ENCODE results near the gene ZNF212. TPM values are rescaled to one million over a fixed set of nuclear protein-coding genes. Genes with fewer than 3 reads are reported as not detected.

ZNF212 gene
- total and polyA plus RNA-seq, 10 donors: 6.7 to 15.0 (median 12.8) TPM

DNA sequence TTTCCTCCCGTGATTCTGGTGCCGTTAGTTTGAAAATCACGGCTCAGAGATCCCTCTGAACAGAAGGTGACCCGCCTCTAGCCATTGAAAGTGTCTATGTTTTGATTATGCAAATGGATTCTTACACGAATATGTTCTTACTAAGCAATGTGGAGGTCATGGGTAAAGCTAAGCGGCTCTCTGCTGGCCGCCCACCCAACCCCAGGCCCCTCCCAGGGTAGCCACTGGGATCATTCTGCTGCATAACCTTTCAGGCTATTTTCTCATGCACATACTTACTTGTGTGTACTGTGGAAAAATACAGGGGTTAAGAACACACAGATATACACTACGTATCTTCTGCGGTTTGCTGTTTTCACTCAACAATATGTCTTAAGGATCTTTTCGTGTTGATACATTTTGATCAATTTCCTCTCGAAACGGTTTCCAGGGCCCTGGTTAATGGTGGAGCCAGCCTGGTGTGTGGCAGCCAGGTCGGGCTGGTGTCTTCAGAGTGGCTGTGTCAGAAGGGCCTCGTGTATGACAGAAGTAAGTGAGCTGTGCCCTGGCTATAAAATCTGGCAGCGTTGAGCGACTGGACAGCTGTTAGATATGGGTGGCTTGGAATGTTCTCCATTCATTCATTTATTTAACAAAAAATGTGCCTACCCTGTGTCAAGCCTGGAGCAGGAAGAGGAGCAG, 52.5 kb downstream of the ZNF212 start:
- no peak for DNase-seq
- H3K36me3 ChIP-seq: peaks cover 0 to 69% (median 18%) of the 10 kb centered on the region in 6 donors
- intact Hi-C loops (cut with DNase I; ENCODE audit: low total_unique reads): no loop called here
- H3K4me1 ChIP-seq: peaks cover 0 to 5% (median 0%) of the 10 kb centered on the region in 6 donors
- no peaks in the 10 kb centered on the region for H3K9me3 ChIP-seq
- no peaks in the 10 kb centered on the region for H3K27me3 ChIP-seq (replicated peaks in 1 of 7)
- H3K4me3 ChIP-seq: no peak overlapping the region
- no peak overlapping the region for H3K27ac ChIP-seq
- 89 to 96% (median 93%) methylated on average over 16 of the region's 16 CpGs for WGBS, 5 donors
- TF ChIP-seq, protein P1, sequence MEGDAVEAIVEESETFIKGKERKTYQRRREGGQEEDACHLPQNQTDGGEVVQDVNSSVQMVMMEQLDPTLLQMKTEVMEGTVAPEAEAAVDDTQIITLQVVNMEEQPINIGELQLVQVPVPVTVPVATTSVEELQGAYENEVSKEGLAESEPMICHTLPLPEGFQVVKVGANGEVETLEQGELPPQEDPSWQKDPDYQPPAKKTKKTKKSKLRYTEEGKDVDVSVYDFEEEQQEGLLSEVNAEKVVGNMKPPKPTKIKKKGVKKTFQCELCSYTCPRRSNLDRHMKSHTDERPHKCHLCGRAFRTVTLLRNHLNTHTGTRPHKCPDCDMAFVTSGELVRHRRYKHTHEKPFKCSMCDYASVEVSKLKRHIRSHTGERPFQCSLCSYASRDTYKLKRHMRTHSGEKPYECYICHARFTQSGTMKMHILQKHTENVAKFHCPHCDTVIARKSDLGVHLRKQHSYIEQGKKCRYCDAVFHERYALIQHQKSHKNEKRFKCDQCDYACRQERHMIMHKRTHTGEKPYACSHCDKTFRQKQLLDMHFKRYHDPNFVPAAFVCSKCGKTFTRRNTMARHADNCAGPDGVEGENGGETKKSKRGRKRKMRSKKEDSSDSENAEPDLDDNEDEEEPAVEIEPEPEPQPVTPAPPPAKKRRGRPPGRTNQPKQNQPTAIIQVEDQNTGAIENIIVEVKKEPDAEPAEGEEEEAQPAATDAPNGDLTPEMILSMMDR (IDR thresholded peaks at IDR 0.05 in 8 of 11, conservative IDR thresholded peaks at IDR 0.05 in 3 of 11): no peak
- TF ChIP-seq POLR2A (IDR thresholded peaks at IDR 0.05): no peak
- no peak for TF ChIP-seq POLR2AphosphoS5 (IDR thresholded peaks at IDR 0.05)

DNA sequence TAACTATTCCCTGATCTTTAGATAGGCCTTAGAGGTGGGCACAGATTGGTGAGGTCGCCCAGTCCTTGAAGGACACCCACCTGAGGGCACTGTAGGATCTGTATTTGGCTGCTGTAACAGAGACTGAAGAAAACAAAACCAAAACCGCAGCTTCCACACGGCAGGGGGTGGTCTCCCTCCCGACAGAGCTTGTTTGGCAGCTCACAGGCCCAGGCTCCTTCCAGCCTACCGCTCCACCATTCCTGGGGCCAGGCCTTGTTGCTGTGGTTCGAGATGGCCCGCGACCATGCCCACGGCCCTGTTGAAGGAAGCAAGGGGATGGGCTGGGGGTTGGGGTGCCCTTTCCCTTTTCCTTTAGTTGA, 53.0 kb downstream of the ZNF212 start:
- Histone ChIP-seq H3K4me1 (no peaks in the 10 kb centered on the region), H3K36me3 (peaks cover 0 to 69% (median 18%) of the 10 kb centered on the region in 6 donors), H3K27ac (no peak overlapping the region), H3K9me3 (no peaks in the 10 kb centered on the region), H3K27me3 (replicated peaks in 1 of 7) (no peaks in the 10 kb centered on the region), H3K4me3 (no peak overlapping the region)
- DNase-seq: no peak
- no peak for TF ChIP-seq POLR2AphosphoS5 (IDR thresholded peaks at IDR 0.05)
- TF ChIP-seq POLR2A (IDR thresholded peaks at IDR 0.05): no peak
- TF ChIP-seq, protein P1 (IDR thresholded peaks at IDR 0.05 in 8 of 11, conservative IDR thresholded peaks at IDR 0.05 in 3 of 11): no peak
- intact Hi-C loops (cut with DNase I; ENCODE audit: low total_unique reads): no loop called here
- 78 to 89% (median 81%) methylated on average over 9 of the region's 9 CpGs for WGBS, 5 donors

DNA sequence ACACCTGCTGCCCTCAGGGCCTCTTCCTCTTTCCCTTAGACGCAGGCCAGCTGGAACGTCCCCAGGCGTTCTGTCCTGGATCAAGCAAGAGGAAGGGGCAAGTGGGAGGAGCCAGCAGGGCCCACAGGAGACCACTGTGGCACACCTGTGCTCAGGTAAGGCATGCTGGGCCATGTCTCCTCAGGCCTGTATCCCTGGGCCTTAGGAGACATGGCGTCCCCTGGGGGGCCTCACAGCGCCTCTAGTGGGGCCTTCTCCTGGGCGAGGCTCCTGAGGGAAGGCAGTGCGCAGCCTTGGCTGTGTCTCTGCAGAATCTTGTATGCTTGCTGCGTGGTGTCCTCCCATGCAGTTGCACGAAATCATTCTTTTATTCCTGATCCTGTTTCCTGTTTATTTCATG, 53.9 kb downstream of the ZNF212 start:
- Histone ChIP-seq H3K4me1 (no peaks in the 10 kb centered on the region), H3K4me3 (no peak overlapping the region), H3K36me3 (peaks cover 0 to 69% (median 18%) of the 10 kb centered on the region in 6 donors), H3K9me3 (peaks cover 0 to 2% (median 0%) of the 10 kb centered on the region in 8 donors), H3K27ac (no peak overlapping the region), H3K27me3 (replicated peaks in 1 of 7) (no peaks in the 10 kb centered on the region)
- no peak for DNase-seq
- WGBS, 5 donors: 81 to 100% (median 88%) methylated on average over 5 to 9 of the region's 9 CpGs
- TF ChIP-seq, protein P1 (IDR thresholded peaks at IDR 0.05 in 8 of 11, conservative IDR thresholded peaks at IDR 0.05 in 3 of 11): no peak
- TF ChIP-seq POLR2A (IDR thresholded peaks at IDR 0.05) (no peak), POLR2AphosphoS5 (IDR thresholded peaks at IDR 0.05) (no peak)
- intact Hi-C loops (cut with DNase I; ENCODE audit: low total_unique reads): no loop called here

DNA sequence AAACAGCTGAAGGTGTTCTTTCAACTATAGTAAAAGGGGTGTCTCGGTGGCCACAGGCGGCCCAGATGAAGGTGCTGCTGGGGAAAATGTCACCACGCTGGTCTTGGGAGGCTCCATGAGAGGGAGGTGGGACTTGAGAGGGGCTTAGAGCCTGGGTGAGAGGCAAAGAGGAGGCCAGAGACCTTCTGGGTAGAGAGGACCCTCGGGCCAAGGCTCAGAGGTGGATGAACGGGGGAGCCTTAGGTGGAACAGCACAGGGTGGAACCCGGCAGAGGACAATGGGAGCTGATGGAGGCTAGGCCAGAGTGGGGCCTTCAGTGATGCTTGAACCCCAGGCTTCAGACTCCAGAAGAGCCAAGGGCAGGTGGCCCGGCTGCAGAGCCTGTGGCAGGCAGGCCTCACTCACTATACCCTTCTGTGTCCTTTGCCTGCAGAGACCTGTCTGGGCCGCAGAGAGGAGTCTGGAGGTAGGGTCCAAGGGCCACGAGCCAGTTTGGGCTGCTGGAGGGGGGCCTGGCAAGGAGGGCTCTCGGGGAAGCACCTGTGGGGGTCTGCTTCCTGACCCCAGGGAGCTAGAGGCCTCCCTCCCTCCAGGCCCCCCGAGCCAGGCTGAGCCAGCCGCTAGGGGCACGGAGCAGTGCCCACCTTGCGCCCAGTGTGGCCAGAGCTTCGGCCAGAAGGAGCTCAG, 54.6 kb downstream of the ZNF212 start:
- no peak overlapping the region for H3K27ac ChIP-seq
- H3K4me3 ChIP-seq: no peak overlapping the region
- H3K27me3 ChIP-seq (replicated peaks in 1 of 7): no peaks in the 10 kb centered on the region
- 90 to 95% (median 90%) methylated on average over 8 to 15 of the region's 15 CpGs for WGBS, 5 donors
- TF ChIP-seq POLR2AphosphoS5 (IDR thresholded peaks at IDR 0.05) (no peak), POLR2A (IDR thresholded peaks at IDR 0.05) (no peak)
- TF ChIP-seq, protein P1 (IDR thresholded peaks at IDR 0.05 in 8 of 11, conservative IDR thresholded peaks at IDR 0.05 in 3 of 11): no peak
- intact Hi-C loops (cut with DNase I; ENCODE audit: low total_unique reads): no loop called here
- H3K9me3 ChIP-seq: peaks cover 0 to 5% (median 0%) of the 10 kb centered on the region in 8 donors
- H3K36me3 ChIP-seq: peaks cover 0 to 61% (median 18%) of the 10 kb centered on the region in 6 donors
- no peak for DNase-seq
- no peaks in the 10 kb centered on the region for H3K4me1 ChIP-seq
